Neural cell (in vitro differentiated cells): Measurements from ENCODE around the gene COMT.
"Not testable (repeated sequence)": the region's sequence is repeated elsewhere in the genome, so short reads cannot be mapped to it uniquely, and the experiment has no call there.

Experiments
- CTCF ChIP-seq: fragments of 450-650 bp; IDR thresholded peaks from 2 replicates; pipeline ENCODE4 v1.5.1; 2014; ENCODE audit warnings: antibody characterized with exemption, mild to moderate bottlenecking, moderate library complexity; ENCODE audit not compliant: poor library complexity, severe bottlenecking
- EP300 ChIP-seq: fragments of 450-650 bp; conservative IDR thresholded peaks from 2 replicates; pipeline ENCODE4 v1.6.1; 2014; ENCODE audit warnings: antibody characterized with exemption, mild to moderate bottlenecking, moderate library complexity; ENCODE audit not compliant: poor library complexity, severe bottlenecking
- EZH2 ChIP-seq: fragments of 200-600, 300-800 bp; shearing (Covaris generic), sonication (generic); IDR thresholded peaks from 2 replicates; pipeline ENCODE4 v1.6.1; 2014; ENCODE audit warnings: antibody characterized with exemption, low read length, borderline replicate concordance, mild to moderate bottlenecking; ENCODE audit not compliant: insufficient read depth, poor library complexity, severe bottlenecking
- MXI1 ChIP-seq: fragments of 450-650 bp; conservative IDR thresholded peaks from 2 replicates; pipeline ENCODE4 v1.6.1; 2014; ENCODE audit warnings: antibody characterized with exemption, mild to moderate bottlenecking; ENCODE audit not compliant: poor library complexity, severe bottlenecking
- POLR2AphosphoS5 ChIP-seq: IDR thresholded peaks from 2 replicates; pipeline ENCODE4 v1.6.1; 2012
- TAF1 ChIP-seq: IDR thresholded peaks from 2 replicates; pipeline ENCODE4 v1.6.1; 2012; ENCODE audit warnings: low read depth

GRCh38 chr22:19906864-19907263 lies 34.7 kb upstream of the COMT start:
- not testable (repeated sequence) for TF ChIP-seq MXI1, CTCF, EP300, POLR2AphosphoS5, EZH2, TAF1
